ENCODE data around the gene SORCS1. TPM values are rescaled to one million over a fixed set of nuclear protein-coding genes. Genes with fewer than 3 reads are reported as not detected.

Gene SORCS1
- total and polyA plus RNA-seq, 2 of the 8 experiments (the other 6 are each of a cell fraction or from before 2014, with no cell fraction given): 4.1 to 4.6 TPM

DNA sequence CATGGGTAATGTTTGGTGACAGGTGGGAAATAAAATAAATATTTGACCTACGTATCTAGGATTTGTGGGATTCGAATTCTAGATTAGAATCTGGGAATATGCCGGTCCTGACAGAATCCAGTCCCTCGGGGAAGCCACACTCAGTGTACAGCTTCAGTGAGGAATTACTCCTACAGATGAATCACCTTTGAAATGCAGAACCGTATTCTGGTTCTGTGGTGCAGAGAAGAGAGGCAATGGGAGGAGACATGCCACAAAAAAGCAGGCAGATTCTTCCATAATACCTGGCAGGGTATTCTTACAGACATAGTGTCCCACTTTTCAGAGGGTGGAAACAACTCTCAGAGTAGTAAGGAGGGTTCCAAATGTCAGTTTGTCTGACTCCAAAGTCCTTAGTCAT, 286.9 kb downstream of the SORCS1 start (continued):
- TF ChIP-seq RNF2 (IDR thresholded peaks at IDR 0.05; ENCODE audit: borderline replicate concordance, low read depth, low read length, missing control alignments, poor library complexity, severe bottlenecking) (no peak), ASH2L (IDR thresholded peaks at IDR 0.05; ENCODE audit: low read length) (no peak), PHF8 (conservative IDR thresholded peaks at IDR 0.05; ENCODE audit: low read depth, low read length) (no peak), RAD21 (IDR thresholded peaks at IDR 0.05 in 1 of 2, conservative IDR thresholded peaks at IDR 0.05 in 1 of 2; ENCODE audit: low read depth in 2 of 2, low read length in 2 of 2) (no peak), EZH2 (IDR thresholded peaks at IDR 0.05; ENCODE audit: low read depth, low read length, severe bottlenecking) (no peak), GTF2F1 (IDR thresholded peaks at IDR 0.05; ENCODE audit: borderline replicate concordance, low read depth, low read length) (no peak), CREB1 (IDR thresholded peaks at IDR 0.05) (no peak)
- TF ChIP-seq, protein P1, sequence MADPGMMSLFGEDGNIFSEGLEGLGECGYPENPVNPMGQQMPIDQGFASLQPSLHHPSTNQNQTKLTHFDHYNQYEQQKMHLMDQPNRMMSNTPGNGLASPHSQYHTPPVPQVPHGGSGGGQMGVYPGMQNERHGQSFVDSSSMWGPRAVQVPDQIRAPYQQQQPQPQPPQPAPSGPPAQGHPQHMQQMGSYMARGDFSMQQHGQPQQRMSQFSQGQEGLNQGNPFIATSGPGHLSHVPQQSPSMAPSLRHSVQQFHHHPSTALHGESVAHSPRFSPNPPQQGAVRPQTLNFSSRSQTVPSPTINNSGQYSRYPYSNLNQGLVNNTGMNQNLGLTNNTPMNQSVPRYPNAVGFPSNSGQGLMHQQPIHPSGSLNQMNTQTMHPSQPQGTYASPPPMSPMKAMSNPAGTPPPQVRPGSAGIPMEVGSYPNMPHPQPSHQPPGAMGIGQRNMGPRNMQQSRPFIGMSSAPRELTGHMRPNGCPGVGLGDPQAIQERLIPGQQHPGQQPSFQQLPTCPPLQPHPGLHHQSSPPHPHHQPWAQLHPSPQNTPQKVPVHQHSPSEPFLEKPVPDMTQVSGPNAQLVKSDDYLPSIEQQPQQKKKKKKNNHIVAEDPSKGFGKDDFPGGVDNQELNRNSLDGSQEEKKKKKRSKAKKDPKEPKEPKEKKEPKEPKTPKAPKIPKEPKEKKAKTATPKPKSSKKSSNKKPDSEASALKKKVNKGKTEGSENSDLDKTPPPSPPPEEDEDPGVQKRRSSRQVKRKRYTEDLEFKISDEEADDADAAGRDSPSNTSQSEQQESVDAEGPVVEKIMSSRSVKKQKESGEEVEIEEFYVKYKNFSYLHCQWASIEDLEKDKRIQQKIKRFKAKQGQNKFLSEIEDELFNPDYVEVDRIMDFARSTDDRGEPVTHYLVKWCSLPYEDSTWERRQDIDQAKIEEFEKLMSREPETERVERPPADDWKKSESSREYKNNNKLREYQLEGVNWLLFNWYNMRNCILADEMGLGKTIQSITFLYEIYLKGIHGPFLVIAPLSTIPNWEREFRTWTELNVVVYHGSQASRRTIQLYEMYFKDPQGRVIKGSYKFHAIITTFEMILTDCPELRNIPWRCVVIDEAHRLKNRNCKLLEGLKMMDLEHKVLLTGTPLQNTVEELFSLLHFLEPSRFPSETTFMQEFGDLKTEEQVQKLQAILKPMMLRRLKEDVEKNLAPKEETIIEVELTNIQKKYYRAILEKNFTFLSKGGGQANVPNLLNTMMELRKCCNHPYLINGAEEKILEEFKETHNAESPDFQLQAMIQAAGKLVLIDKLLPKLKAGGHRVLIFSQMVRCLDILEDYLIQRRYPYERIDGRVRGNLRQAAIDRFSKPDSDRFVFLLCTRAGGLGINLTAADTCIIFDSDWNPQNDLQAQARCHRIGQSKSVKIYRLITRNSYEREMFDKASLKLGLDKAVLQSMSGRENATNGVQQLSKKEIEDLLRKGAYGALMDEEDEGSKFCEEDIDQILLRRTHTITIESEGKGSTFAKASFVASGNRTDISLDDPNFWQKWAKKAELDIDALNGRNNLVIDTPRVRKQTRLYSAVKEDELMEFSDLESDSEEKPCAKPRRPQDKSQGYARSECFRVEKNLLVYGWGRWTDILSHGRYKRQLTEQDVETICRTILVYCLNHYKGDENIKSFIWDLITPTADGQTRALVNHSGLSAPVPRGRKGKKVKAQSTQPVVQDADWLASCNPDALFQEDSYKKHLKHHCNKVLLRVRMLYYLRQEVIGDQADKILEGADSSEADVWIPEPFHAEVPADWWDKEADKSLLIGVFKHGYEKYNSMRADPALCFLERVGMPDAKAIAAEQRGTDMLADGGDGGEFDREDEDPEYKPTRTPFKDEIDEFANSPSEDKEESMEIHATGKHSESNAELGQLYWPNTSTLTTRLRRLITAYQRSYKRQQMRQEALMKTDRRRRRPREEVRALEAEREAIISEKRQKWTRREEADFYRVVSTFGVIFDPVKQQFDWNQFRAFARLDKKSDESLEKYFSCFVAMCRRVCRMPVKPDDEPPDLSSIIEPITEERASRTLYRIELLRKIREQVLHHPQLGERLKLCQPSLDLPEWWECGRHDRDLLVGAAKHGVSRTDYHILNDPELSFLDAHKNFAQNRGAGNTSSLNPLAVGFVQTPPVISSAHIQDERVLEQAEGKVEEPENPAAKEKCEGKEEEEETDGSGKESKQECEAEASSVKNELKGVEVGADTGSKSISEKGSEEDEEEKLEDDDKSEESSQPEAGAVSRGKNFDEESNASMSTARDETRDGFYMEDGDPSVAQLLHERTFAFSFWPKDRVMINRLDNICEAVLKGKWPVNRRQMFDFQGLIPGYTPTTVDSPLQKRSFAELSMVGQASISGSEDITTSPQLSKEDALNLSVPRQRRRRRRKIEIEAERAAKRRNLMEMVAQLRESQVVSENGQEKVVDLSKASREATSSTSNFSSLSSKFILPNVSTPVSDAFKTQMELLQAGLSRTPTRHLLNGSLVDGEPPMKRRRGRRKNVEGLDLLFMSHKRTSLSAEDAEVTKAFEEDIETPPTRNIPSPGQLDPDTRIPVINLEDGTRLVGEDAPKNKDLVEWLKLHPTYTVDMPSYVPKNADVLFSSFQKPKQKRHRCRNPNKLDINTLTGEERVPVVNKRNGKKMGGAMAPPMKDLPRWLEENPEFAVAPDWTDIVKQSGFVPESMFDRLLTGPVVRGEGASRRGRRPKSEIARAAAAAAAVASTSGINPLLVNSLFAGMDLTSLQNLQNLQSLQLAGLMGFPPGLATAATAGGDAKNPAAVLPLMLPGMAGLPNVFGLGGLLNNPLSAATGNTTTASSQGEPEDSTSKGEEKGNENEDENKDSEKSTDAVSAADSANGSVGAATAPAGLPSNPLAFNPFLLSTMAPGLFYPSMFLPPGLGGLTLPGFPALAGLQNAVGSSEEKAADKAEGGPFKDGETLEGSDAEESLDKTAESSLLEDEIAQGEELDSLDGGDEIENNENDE (IDR thresholded peaks at IDR 0.05; ENCODE audit: insufficient replicate concordance, low read length): no peak
